NCI-H2171 (cell line): ENCODE results near the gene ZNF142.

Experiments
- DNase-seq: peaks from one replicate; lab custom pipeline; 2025; lab: John Stamatoyannopoulos, UW

The ZNF142 gene, protein sequence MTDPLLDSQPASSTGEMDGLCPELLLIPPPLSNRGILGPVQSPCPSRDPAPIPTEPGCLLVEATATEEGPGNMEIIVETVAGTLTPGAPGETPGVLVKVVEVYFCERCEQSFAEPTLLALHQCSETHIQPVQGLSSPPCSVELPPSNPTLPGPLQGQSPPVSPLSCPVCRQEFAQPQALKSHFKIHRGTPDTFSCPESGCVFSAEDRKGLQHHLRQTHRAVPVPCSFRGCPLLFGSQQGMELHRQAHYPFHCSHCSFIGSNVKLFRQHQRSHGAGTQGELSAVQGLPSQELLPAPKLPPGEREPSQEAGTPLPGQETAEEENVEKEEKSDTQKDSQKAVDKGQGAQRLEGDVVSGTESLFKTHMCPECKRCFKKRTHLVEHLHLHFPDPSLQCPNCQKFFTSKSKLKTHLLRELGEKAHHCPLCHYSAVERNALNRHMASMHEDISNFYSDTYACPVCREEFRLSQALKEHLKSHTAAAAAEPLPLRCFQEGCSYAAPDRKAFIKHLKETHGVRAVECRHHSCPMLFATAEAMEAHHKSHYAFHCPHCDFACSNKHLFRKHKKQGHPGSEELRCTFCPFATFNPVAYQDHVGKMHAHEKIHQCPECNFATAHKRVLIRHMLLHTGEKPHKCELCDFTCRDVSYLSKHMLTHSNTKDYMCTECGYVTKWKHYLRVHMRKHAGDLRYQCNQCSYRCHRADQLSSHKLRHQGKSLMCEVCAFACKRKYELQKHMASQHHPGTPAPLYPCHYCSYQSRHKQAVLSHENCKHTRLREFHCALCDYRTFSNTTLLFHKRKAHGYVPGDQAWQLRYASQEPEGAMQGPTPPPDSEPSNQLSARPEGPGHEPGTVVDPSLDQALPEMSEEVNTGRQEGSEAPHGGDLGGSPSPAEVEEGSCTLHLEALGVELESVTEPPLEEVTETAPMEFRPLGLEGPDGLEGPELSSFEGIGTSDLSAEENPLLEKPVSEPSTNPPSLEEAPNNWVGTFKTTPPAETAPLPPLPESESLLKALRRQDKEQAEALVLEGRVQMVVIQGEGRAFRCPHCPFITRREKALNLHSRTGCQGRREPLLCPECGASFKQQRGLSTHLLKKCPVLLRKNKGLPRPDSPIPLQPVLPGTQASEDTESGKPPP (N-terminal part only)

DNA sequence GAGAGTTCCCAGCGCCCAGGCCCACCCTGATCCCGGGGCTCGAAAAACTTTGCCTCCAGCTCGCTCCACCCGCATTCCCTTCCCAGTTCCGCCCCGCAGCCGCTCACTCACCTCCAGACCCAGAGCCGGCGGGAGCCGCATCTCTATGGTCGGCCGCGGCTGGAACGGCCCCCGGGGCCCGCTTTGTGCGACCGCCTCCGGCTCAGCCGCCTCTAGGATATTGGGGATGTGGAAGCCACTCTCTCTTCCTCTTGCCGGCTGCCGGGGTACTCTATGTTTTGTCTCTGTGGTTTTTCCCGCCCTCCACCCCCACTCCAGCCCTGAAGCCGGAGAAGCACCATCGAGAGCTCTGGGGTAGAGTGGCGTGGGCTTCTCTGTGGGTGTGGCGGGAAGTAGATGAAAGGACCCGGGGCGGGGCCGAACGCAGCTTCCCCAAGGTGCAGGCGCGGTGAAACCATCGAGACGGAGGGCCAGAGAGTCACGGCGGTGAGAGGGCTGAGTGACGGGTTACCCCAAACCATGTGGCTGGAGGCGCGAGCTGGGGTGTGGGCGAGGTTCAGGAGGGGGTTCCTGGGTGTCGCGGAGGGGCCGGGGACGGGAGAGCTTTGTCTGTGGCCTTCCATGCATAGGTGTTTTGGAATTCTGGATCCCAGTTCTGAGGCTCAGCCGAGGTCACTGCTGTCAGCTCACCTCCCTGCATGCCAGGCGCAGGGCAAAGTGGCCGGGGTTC, at the start of gene ZNF142, which contains the start of gene BCS1L:
Gene ZNF142 (minus strand): TSS at position 366 of the 730 bp plus-strand sequence. CDS start 3,194 bp downstream, outside the sequence.
Gene BCS1L (plus strand): TSS at position 426 of the 730 bp plus-strand sequence. CDS start 1,305 bp downstream, outside the sequence.
- peak; percentile 94 for DNase-seq

DNA sequence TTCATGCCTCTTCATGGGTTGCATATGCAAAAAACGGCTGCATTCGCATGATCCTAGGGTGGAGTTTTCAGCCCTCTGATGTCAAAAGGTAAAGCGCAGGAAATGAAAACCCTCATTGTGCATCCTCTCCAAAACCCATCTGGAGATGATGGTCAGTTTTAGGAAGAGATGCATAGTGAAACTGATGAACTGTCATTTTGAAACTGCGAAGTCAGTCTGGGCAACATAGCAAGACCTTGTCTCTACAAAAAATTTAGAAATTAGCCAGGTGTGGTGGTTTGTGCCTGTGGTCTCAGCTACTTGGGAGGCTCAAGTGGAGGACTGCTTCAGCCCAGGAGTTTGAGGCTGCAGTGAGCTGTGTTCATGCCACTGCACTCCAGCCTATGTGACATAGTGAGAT, 48.7 kb upstream of the ZNF142 start:
- DNase-seq: no peak

DNA sequence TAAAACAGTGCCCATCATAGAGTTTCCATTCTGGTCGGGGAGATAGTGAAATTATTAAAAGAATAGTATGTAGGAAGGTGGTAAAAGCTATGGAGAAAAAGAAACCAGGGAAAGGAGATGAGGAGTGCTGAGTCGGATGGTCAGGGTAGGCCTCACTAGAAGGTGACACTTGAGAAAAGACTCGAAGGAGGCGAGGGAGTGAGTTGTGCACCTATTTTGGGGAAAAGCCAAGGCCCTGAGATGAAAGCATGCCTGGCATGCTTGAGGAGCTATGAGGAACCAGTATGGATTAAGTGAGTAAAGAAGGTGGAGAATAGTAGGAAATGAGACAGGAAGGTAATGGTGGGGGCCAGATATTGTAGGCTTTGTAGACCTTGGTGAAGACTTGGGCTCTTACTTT, 43.9 kb upstream of the ZNF142 start:
- no peak for DNase-seq

DNA sequence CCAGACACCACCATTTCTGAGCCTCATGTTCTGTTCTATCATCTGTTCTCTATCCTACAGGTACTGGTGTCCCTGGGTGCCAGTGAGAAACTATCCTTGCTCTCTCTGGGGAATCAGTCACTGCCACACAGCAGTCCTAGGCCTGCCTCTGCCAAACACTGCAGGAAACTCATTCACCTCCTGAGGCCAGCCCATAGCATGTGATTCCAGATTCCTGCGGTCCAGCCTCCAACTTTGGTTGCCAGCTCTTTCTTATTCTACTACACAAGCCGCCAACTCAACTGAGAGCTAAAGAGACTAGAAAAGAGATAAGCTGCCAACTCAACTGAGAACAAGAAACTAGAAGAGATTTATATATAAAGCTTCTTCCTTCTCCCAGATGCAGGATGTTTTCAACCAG, 42.4 kb upstream of the ZNF142 start:
- no peak for DNase-seq

DNA sequence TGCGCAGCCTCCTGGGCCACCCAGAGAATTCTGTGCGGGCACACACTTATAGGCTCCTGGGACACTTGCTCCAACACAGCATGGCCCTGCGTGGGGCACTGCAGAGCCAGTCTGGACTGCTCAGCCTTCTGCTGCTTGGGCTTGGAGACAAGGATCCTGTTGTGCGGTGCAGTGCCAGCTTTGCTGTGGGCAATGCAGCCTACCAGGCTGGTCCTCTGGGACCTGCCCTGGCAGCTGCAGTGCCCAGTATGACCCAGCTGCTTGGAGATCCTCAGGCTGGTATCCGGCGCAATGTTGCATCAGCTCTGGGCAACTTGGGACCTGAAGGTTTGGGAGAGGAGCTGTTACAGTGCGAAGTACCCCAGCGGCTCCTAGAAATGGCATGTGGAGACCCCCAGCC, 39.5 kb upstream of the ZNF142 start:
- no peak for DNase-seq

DNA sequence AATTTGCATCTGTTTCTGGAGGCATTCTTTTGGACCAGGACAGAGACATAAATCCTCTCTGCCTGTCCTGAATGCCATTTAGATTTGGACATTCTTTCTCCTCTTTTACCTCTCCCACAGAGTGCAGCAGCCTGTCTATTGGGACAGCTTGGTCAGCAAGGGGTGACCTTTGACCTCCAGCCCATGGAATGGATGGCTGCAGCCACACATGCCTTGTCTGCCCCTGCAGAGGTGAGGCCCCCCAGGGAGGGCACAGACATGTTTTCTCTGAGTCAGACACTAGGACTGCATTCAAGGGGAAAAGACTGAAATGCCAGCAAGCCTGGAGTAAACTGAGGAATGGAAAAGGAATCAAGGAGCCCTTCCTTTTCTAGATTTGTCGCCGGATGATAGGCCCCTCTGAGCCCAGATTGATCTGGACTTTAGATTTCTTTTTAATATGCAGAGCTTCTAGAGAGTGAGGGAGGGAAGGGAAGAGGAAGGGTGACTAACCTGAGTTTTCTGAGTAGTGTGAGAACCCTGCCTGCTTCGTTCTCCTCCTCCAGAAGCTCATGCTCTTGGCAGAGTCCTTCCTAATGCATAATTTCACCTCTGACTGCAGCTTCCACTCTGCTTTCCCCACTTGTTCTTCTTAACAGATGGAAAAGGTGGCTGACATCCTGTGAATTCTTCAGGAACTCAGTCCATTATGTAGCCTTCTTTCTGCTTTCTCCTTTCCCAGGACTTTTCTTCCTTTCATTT, 35.2 kb upstream of the ZNF142 start:
- no peak for DNase-seq

DNA sequence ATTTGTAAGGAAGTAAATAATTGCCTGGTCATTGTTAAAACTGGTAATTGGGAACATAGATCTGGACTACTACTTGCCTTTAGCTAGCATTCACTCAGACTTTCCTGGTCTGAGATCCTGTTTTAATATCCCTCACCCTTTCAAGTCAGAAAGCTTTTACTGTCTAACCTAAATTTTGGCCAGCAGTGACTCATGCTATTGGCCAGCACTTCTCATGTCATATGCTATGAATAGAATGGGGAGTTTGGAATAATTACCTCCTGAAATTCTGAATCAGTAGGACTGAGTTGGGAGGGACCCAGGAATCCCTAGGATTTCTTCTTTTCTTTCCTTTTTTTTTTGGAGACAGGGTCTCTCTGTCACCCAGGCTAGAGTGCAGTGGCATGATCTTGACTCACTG, 31.8 kb upstream of the ZNF142 start:
- DNase-seq: no peak

DNA sequence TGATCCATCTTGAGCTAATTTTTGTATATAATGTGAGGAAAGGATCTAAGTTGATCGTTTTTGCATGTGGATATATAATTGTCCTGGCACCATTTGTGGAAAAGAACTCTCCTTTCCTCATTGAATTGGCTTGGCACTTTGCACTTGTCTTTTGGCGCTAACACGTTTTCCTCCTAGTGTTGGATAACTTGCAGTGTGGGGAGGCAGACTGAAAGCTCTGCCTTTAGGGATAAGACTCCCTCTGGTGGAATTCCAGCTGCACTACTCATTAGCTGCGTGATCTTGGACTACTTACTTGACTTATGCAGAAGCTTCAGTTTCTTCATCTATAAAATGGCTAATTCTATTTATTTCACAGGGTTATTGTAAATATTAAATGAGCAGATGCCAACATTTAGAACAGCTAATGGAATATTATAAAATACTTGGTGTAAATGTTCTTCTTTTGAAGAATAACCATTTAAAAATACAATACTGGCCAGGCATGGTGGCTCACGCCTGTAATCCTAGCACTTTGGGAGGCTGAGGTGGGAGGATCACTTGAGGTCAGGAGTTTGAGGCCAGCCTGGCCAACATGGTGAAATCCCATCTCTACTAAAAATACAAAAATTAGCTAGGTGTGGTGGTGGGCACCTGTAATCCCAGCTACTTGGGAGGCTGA, 28.1 kb upstream of the ZNF142 start:
- DNase-seq: peak; percentile 69

DNA sequence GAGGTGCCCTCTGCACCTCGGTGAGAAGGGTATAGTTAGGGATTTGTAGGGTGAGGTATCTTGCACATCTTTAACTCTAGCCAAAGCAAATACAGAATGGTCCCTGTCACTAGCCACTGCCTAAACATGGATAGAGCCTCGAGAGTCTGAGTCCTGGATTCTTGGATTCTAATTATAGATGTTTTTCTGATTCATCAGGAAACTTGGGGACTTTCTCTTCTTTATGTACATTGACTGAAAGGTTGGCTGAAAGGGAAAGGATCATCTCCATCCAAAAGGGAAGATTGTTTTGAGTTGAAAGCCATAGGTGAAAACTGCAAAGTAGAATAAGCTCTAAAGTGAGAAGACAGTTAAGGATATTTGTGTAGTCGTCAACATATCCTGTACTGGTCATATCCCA, 20.6 kb upstream of the ZNF142 start:
- no peak for DNase-seq

DNA sequence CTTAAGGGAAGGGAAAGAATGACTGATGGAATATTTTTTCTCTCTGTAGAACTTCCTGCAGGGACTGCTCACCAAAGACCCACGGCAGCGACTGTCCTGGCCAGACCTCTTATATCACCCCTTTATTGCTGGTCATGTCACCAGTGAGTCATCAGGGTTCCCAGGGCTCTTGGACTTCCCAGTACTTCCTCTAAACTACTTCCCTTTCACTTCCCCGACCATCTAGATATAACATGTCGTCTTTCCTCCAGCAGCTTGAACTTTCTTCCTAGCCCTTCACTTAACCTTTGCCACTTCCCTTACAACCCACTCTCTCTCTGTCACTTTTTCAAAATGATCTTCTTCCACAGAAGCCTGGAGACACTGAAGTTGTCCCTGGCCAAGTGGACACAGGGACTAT, 19.7 kb upstream of the ZNF142 start:
- DNase-seq: no peak

DNA sequence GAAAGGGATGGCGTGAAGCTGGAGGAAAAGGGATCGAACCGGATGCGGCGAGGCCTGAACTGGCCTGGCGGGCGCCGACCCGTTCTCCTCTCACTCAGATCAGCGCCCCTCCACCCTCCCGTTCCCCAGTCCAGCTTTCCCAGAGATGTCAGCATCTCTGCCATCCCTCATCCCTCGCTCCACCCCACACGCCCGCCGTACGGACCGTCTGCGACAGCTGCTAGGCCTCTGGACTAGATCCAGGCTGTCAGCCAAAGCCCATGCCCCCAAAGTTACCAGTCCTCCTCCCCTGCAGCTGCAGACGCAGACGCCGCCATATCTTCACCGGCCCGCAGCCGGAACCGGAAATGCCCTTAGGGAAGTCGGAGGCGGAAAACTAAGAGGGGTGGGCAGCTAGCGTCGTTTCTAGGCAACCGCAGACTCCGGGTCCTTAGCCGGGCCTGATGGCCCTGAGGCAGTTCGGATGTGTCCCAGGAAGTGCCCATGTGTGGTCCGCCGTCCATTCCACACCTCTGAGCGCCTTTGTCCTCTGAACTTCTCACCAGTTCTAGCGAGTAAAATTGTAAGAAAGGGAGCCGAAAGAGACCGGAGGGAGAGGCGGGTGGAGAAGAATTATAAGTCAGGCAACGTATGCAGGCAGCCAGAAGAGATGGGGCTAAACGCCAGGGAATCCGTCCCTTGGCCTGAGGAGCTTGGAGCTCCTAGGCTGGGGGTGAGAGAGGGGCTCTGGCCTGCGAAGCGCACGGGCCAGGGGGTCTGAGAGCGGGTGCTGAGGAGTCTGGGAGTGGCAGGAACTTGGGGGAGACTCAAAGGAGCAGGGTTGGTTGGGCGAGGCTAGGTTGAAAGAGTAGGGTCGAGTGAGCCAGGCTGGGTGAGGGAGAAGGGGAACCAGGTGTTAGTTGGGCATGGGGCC, 12.5 kb upstream of the ZNF142 start, which contains the start of the genes RNF25 and STK36:
Gene RNF25 (minus strand): TSS at position 349 of the 913 bp plus-strand sequence. CDS start 32 bp downstream, at position 317.
Gene STK36 (plus strand): TSS at position 433 of the 913 bp plus-strand sequence. CDS start 744 bp downstream, outside the sequence.
- DNase-seq: peak; percentile 91

DNA sequence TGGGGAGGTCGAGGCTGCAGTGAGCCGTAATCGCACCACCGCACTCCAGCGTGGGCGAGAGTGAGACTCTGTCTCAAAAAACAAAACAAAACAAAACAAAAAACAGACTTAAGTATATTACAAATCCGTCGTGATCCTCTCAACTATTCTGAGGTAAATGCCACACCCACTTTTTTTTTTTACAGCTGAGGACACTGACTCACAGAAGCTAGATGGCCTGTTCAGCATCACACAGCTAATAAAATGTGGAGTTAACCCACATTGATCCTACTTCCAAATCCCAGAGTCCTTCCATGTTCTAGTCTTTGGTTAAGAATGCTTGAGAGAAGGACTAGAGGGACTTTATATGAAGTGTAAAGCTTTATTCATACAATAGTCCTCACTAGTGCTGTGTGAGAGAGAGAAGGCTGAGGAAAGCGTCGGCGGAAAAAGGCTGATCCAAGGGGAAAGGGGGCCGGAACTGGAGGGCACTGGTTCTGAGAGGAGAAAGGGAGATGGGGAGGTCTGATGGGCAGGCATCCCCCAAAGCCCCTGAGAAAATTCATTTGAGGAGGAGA, 11.8 kb upstream of the ZNF142 start:
- DNase-seq: no peak

DNA sequence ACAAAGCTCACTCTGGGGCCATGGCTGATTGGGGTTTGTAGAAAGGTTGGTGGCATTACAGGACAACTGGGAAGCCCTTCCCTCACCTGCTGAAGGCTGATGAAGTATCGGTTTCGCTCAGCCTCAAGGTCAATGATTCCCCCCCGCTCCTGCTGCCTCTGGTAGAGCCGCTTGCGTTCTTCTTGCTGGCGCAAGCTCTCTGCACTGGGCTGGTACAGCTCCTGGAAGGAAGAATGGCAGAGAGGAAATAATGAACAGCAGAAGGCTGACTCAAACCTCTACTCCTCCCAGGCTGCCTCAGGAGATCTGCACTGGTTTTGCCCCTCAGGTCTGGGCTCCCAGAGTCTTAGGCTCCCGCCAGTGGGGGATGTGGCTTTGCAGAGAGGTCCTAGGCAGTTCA, 5.2 kb upstream of the ZNF142 start:
- no peak for DNase-seq

DNA sequence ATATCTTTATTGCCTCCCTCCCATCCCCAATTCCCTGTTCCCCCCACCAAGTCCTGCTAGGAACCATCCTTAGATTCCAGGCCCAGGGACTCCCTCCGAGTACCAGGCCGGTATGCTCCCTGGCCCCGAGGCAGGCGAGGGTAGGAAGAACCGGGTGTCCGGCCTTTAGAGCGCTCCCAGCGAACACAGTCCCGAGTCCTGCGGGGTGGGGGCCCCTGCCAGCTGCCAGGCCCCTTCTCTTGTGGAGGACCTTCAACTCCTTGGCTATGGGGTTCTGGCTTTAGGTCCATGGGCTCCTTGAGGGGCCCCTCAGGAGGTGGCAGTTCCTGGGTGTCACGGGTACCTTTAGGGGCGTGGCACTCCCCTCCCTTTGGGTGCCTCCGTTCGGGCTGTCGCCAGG, 4.5 kb upstream of the ZNF142 start:
- DNase-seq: no peak

DNA sequence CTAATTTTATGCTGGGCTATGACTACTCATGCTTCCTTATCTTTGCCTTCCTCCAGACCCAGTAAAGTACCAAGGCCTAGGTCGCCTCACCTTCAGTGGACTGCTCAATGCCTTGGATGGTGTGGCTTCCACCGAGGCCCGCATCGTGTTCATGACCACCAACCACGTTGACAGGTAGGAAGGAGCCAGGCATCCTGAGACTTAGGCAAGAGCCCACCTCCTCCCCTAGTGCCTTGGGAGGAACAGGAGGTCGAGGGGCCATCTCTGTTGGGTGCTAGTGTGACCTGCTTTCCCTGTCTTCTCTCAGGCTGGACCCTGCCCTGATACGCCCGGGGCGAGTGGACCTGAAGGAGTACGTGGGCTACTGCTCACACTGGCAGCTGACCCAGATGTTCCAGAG, 3.4 kb upstream of the ZNF142 start:
- DNase-seq: no peak

DNA sequence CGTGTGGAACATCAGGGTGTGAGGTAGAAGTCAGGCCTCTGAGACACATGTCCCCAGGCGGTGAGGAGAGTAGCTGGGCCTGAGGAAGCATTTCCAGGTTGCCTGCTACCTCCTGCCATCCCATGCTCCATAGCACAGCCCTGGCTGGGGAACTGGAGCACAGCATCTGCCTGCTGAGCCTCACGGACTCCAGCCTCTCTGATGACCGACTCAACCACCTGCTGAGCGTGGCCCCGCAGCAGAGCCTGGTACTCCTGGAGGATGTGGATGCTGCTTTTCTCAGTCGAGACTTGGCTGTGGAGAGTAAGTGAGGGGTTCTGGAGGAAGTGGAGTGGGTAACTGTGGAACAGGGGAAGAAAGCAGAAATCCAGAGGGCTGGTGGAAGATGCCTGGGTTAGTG, 3.0 kb upstream of the ZNF142 start:
- DNase-seq: no peak

DNA sequence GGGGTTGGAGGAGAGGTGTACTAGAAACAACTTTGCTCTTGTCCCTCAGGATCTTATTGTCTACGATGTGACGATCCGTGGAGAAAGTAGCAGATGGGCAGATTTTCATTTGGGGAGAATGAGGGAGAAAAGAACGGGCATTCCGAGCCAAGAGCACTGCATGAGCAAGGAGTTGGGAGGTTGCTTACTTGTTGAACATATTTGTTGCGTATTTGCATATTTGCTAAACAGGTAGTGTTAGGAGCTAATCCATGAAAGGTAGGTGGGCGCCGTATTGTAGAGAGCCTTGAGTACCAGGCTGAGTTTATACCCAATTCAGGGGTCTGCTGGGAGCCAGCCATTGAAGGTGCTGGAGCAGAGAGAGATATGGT, 550 bp upstream of the ZNF142 start:
- DNase-seq: no peak

DNA sequence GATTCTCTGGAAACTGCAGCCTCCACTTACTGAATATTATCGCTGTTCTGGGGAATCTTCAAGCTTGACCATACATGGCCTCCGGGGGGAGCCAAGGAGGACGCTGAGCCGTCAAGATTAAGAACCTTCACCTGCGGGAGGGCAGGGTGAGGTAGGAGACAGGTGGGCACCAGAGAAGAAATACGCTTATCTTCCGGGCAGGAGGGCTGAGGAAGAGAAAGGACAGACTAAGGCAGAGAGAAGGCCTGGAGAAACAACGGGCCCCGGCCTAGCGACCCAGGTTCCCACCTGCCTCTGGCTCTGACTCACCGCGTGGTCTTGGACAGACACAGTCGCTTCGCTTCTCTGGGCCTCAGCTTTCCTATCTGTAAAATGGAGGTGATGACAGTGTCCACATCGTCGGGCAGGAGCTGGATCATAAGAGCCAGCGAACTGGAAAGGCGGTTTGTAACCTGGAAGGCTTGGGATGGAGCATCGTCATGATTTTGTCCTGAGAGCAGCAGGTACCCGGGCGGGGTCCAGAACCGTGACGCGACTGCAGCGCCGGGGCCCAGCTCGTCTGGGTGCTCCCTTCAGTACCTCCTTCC, 659 bp downstream of the ZNF142 start:
- DNase-seq: peak; percentile 40
